Brain microvascular endothelial cell (primary cell): ENCODE measurements around the gene ID3.

Experiments used
- DNase-seq: peaks from one replicate; pipeline ENCODE4 v3.0.0-alpha.2; 2020
- H3K27ac ChIP-seq: fragments of 250-450 bp; sonication (Bioruptor Pico); 2 replicates; pipeline ENCODE4 v1.5.1; 2020; ENCODE audit warnings: mild to moderate bottlenecking, moderate library complexity
- H3K27me3 ChIP-seq: fragments of 250-450 bp; sonication (Bioruptor Pico); replicated peaks from 2 replicates; pipeline ENCODE4 v1.5.1; 2020; ENCODE audit warnings: mild to moderate bottlenecking
- H3K36me3 ChIP-seq: fragments of 250-450 bp; sonication (Bioruptor Pico); replicated peaks from 2 replicates; pipeline ENCODE4 v1.5.1; 2020; ENCODE audit warnings: mild to moderate bottlenecking
- H3K4me3 ChIP-seq: 2 replicates; pipeline ENCODE4 v1.5.1; 2011; ENCODE audit warnings: low read depth, mild to moderate bottlenecking, control low read depth, low read length, moderate library complexity
- CTCF ChIP-seq: IDR thresholded peaks from 2 replicates; pipeline ENCODE4 v1.5.1; 2011; ENCODE audit warnings: low read depth, mild to moderate bottlenecking, moderate library complexity, low read length, control low read depth, inconsistent platforms; ENCODE audit errors: missing control alignments
- in situ Hi-C: cut with HindIII; loops from 2 replicates; pipeline ENCODE4 v1.10.0; 2017; ENCODE audit warnings: low sequenced_read_pairs, low pct_ligation_motif_present

The ID3 gene

GRCh38 chr1:23563755-23564374, 4.6 kb upstream of the ID3 start:
- in situ Hi-C loops: no loop called here
- no peak for TF ChIP-seq CTCF
- H3K27me3 ChIP-seq: no peaks in the 10 kb centered on the region
- no peak for DNase-seq
- peak overlapping the region; percentile 100 for H3K27ac ChIP-seq
- peaks cover 3% of the 10 kb centered on the region for H3K36me3 ChIP-seq
- no peak overlapping the region for H3K4me3 ChIP-seq

- in situ Hi-C loops: no loop called here
Observed at GRCh38 chr1:23563003-23563402, 3.7 kb upstream of the ID3 start.

GRCh38 chr1:23562137-23562876, 3.0 kb upstream of the ID3 start:
- DNase-seq: peak; percentile 99
- peak overlapping the region; percentile 100 for H3K27ac ChIP-seq
- no peak for TF ChIP-seq CTCF
- in situ Hi-C loops: no loop called here
- H3K4me3 ChIP-seq: no peak overlapping the region
- peaks cover 19% of the 10 kb centered on the region for H3K36me3 ChIP-seq
- no peaks in the 10 kb centered on the region for H3K27me3 ChIP-seq

More at GRCh38 chr1:23563003-23563402, 3.7 kb upstream of the ID3 start:
- Histone ChIP-seq H3K4me3 (no peak overlapping the region), H3K36me3 (peaks cover 12% of the 10 kb centered on the region), H3K27ac (peak overlapping the region; percentile 100), H3K27me3 (no peaks in the 10 kb centered on the region)
- DNase-seq: no peak
- no peak for TF ChIP-seq CTCF

GRCh38 chr1:23561813-23562100, 2.5 kb upstream of the ID3 start:
- TF ChIP-seq CTCF: no peak
- no peak overlapping the region for H3K4me3 ChIP-seq
- H3K36me3 ChIP-seq: peaks cover 19% of the 10 kb centered on the region
- no peaks in the 10 kb centered on the region for H3K27me3 ChIP-seq
- H3K27ac ChIP-seq: peak overlapping the region; percentile 100
- in situ Hi-C loops: no loop called here
- DNase-seq: no peak

- no peak for DNase-seq
- Histone ChIP-seq H3K27ac (peak overlapping the region; percentile 100), H3K36me3 (peaks cover 19% of the 10 kb centered on the region), H3K27me3 (no peaks in the 10 kb centered on the region), H3K4me3 (no peak overlapping the region)
- in situ Hi-C loops: no loop called here
- no peak for TF ChIP-seq CTCF
Observed at GRCh38 chr1:23561076-23561812, 1.9 kb upstream of the ID3 start.
